HG03442 (cell line): ENCODE data around the gene MRPS23.

ENCODE experiments used
- ATAC-seq: cut with Tn5 transposase; IDR thresholded peaks from one replicate; pipeline ENCODE4 v1.9.1; 2021; ENCODE audit warnings: mild to moderate bottlenecking, moderate library complexity; ENCODE audit not compliant: unreplicated experiment

The MRPS23 gene

GRCh38 chr17:57849874-57850754 lies at the start of gene MRPS23:
Gene MRPS23 (minus strand): TSS chr17:57850044. CDS start chr17:57850010, 34 bp downstream.
- peak; percentile 94 for ATAC-seq

GRCh38 chr17:57899391-57899790 lies 49.5 kb upstream of the MRPS23 start:
- no peak for ATAC-seq

GRCh38 chr17:57898487-57899311 lies 48.9 kb upstream of the MRPS23 start:
- ATAC-seq: no peak

GRCh38 chr17:57895382-57896060 lies 45.7 kb upstream of the MRPS23 start:
- ATAC-seq: no peak

- no peak for ATAC-seq
Observed at GRCh38 chr17:57894848-57895247, 45.0 kb upstream of the MRPS23 start.

- ATAC-seq: no peak
Observed at GRCh38 chr17:57892820-57893595, 43.2 kb upstream of the MRPS23 start.

GRCh38 chr17:57892146-57892819 lies 42.4 kb upstream of the MRPS23 start:
- ATAC-seq: no peak

- ATAC-seq: no peak
Observed at GRCh38 chr17:57890857-57891232, 41.0 kb upstream of the MRPS23 start.

- ATAC-seq: no peak
Observed at GRCh38 chr17:57889892-57890856, 40.3 kb upstream of the MRPS23 start.

GRCh38 chr17:57889252-57889651 lies 39.4 kb upstream of the MRPS23 start:
- ATAC-seq: no peak

GRCh38 chr17:57888311-57889216 lies 38.7 kb upstream of the MRPS23 start:
- ATAC-seq: no peak

GRCh38 chr17:57887161-57887560 lies 37.3 kb upstream of the MRPS23 start:
- no peak for ATAC-seq

GRCh38 chr17:57886020-57886419 lies 36.2 kb upstream of the MRPS23 start:
- ATAC-seq: no peak

- ATAC-seq: no peak
Observed at GRCh38 chr17:57885148-57885915, 35.5 kb upstream of the MRPS23 start.

- ATAC-seq: no peak
Observed at GRCh38 chr17:57881783-57882351, 32.0 kb upstream of the MRPS23 start.

- ATAC-seq: no peak
Observed at GRCh38 chr17:57881143-57881542, 31.3 kb upstream of the MRPS23 start.

GRCh38 chr17:57880086-57880456 lies 30.2 kb upstream of the MRPS23 start:
- no peak for ATAC-seq
